Smooth muscle cell (in vitro differentiated cells): Measurements from ENCODE around the gene PRKN. TPM values are rescaled to one million over a fixed set of nuclear protein-coding genes. Genes with fewer than 3 reads are reported as not detected.

Experiments used
- DNase-seq: peaks from one replicate; lab custom pipeline; 2025; ENCODE audit not compliant: unreplicated experiment; lab: John Stamatoyannopoulos, UW
- H2AFZ ChIP-seq: fragments of 200-600 bp; sonication (generic); 2 replicates; pipeline ENCODE4 v1.6.0; 2016; ENCODE audit warnings: antibody characterized with exemption, low read depth, mild to moderate bottlenecking
- H3F3A ChIP-seq: fragments of 200-600 bp; sonication (generic); 2 replicates; pipeline ENCODE4 v1.6.0; 2017; ENCODE audit warnings: antibody characterized with exemption, low read depth
- H3K27ac ChIP-seq: fragments of 200-600 bp; sonication (generic); 2 replicates; pipeline ENCODE4 v1.5.1; 2016; ENCODE audit warnings: low read depth, mild to moderate bottlenecking
- H3K27me3 ChIP-seq: fragments of 200-600 bp; sonication (generic); 2 replicates; pipeline ENCODE4 v1.6.1; 2016; ENCODE audit warnings: low read depth, mild to moderate bottlenecking
- H3K36me3 ChIP-seq: fragments of 200-600 bp; sonication (generic); 2 replicates; pipeline ENCODE4 v1.5.1; 2016; ENCODE audit warnings: low read depth
- H3K4me1 ChIP-seq: fragments of 200-600 bp; sonication (generic); 2 replicates; pipeline ENCODE4 v1.5.1; 2016; ENCODE audit warnings: low read depth
- H3K4me2 ChIP-seq: fragments of 200-600 bp; sonication (generic); 2 replicates; pipeline ENCODE4 v1.6.0; 2016; ENCODE audit warnings: mild to moderate bottlenecking
- H3K4me3 ChIP-seq: fragments of 200-600 bp; sonication (generic); 2 replicates; pipeline ENCODE4 v1.5.1; 2016; ENCODE audit warnings: mild to moderate bottlenecking
- H3K79me2 ChIP-seq: fragments of 200-600 bp; sonication (generic); 2 replicates; pipeline ENCODE4 v1.6.0; 2016; ENCODE audit warnings: low read depth, mild to moderate bottlenecking
- H3K9ac ChIP-seq: fragments of 200-600 bp; sonication (generic); 2 replicates; pipeline ENCODE4 v1.6.0; 2016; ENCODE audit warnings: low read depth
- H3K9me3 ChIP-seq: fragments of 200-600 bp; sonication (generic); replicated peaks from 2 replicates; pipeline ENCODE4 v1.5.1; 2016; ENCODE audit warnings: low read depth
- H4K20me1 ChIP-seq: fragments of 200-600 bp; sonication (generic); 2 replicates; pipeline ENCODE4 v1.6.0; 2016; ENCODE audit warnings: low read depth
- CTCF ChIP-seq: fragments of 200-600 bp; sonication (generic); IDR thresholded peaks from 2 replicates; pipeline ENCODE4 v1.5.1; 2017; ENCODE audit warnings: borderline replicate concordance, mild to moderate bottlenecking, antibody characterized with exemption; ENCODE audit not compliant: insufficient read depth, poor library complexity, severe bottlenecking
- WGBS: methylation state at CpG from one replicate; pipeline ENCODE4 v1.1.7; 2016; ENCODE audit warnings: low lambda C conversion rate; 5-methylcytosine and 5-hydroxymethylcytosine counted together
- polyA plus RNA-seq: library from polyadenylated mRNA; unstranded; fragments of >200 nt; fragmentation: Nextera tagmentation; extraction: Ambion mirVana; gene quantifications from 2 replicates; pipeline ENCODE4 v1.2.1, GENCODE V29; 2016
- total RNA-seq: library from RNA; depleted of rRNA; stranded (reverse); fragments of >200 nt; gene quantifications from 2 replicates; pipeline ENCODE4 v1.2.3, GENCODE V29; 2014

Gene PRKN
- total and polyA plus RNA-seq, 2 experiments from 2014 or later = 0.81 to 5.1 TPM

- 61% methylated on average over 2 of the region's 2 CpGs for WGBS
- Histone ChIP-seq H3K4me1 (no peaks in the 10 kb centered on the region), H3K4me3 (no peak overlapping the region), H3K27ac (no peak overlapping the region), H2AFZ (no peak overlapping the region), H3K36me3 (no peaks in the 10 kb centered on the region), H3K79me2 (no peaks in the 10 kb centered on the region), H3K9me3 (no peaks in the 10 kb centered on the region), H3K27me3 (no peaks in the 10 kb centered on the region), H3K9ac (no peak overlapping the region), H3K4me2 (no peak overlapping the region), H3F3A (no peaks in the 10 kb centered on the region), H4K20me1 (no peaks in the 10 kb centered on the region)
- TF ChIP-seq CTCF = no peak
- no peak for DNase-seq
Observed at GRCh38 chr6:161639772-161640171, 1087.8 kb downstream of the PRKN start.

GRCh38 chr6:161637658-161638057 is 1089.9 kb downstream of the PRKN start:
- Histone ChIP-seq H2AFZ (no peak overlapping the region), H3F3A (no peaks in the 10 kb centered on the region), H3K4me2 (no peak overlapping the region), H3K4me3 (no peak overlapping the region), H3K4me1 (no peaks in the 10 kb centered on the region), H4K20me1 (no peaks in the 10 kb centered on the region), H3K9me3 (no peaks in the 10 kb centered on the region), H3K27me3 (no peaks in the 10 kb centered on the region), H3K9ac (no peak overlapping the region), H3K79me2 (no peaks in the 10 kb centered on the region), H3K36me3 (no peaks in the 10 kb centered on the region), H3K27ac (no peak overlapping the region)
- WGBS = 95% methylated on average over 1 of the region's 1 CpG
- TF ChIP-seq CTCF = no peak
- no peak for DNase-seq

GRCh38 chr6:161636882-161637430 is 1090.6 kb downstream of the PRKN start:
- Histone ChIP-seq H3K79me2 (no peaks in the 10 kb centered on the region), H3K4me2 (no peak overlapping the region), H3K4me3 (no peak overlapping the region), H3K27me3 (no peaks in the 10 kb centered on the region), H2AFZ (no peak overlapping the region), H3K36me3 (no peaks in the 10 kb centered on the region), H3K9ac (no peak overlapping the region), H4K20me1 (no peaks in the 10 kb centered on the region), H3K27ac (no peak overlapping the region), H3F3A (no peaks in the 10 kb centered on the region), H3K9me3 (no peaks in the 10 kb centered on the region), H3K4me1 (no peaks in the 10 kb centered on the region)
- 95% methylated on average over 6 of the region's 6 CpGs for WGBS
- TF ChIP-seq CTCF = no peak
- no peak for DNase-seq

- 89% methylated on average over 6 of the region's 6 CpGs for WGBS
- peaks cover 7% of the 10 kb centered on the region for H3F3A ChIP-seq
- H3K27me3 ChIP-seq = no peaks in the 10 kb centered on the region
- no peak for TF ChIP-seq CTCF
- no peaks in the 10 kb centered on the region for H4K20me1 ChIP-seq
- no peak for DNase-seq
- no peak overlapping the region for H3K4me3 ChIP-seq
- H3K9me3 ChIP-seq = no peaks in the 10 kb centered on the region
- no peaks in the 10 kb centered on the region for H3K79me2 ChIP-seq
- no peak overlapping the region for H3K4me2 ChIP-seq
- H3K36me3 ChIP-seq = no peaks in the 10 kb centered on the region
- H2AFZ ChIP-seq = no peak overlapping the region
- no peak overlapping the region for H3K9ac ChIP-seq
- no peak overlapping the region for H3K27ac ChIP-seq
- H3K4me1 ChIP-seq = no peaks in the 10 kb centered on the region
Observed at GRCh38 chr6:161635975-161636374, 1091.6 kb downstream of the PRKN start.
